ENCODE measurements around the gene RTRAF. TPM values are rescaled to one million over a fixed set of nuclear protein-coding genes. Genes with fewer than 3 reads are reported as not detected.

Gene RTRAF
- total and polyA plus RNA-seq, 4 donors: 21.6 to 119 (median 66.6) TPM

- Histone ChIP-seq H3K27me3 (ENCODE audit: control insufficient read depth in 4 of 4, insufficient read depth in 4 of 4, low read length in 3 of 4) (no peaks in the 10 kb centered on the region), H3K36me3 (ENCODE audit: control insufficient read depth in 4 of 4, insufficient read depth in 3 of 4, low read depth in 1 of 4, low read length in 3 of 4) (no peaks in the 10 kb centered on the region), H3K4me3 (ENCODE audit: low read depth in 1 of 3, low read length in 3 of 3) (no peak overlapping the region), H3K9ac (ENCODE audit: low read depth in 1 of 2, low read length in 2 of 2) (no peak overlapping the region), H3K27ac (ENCODE audit: low read depth in 1 of 2, low read length in 2 of 2) (no peak overlapping the region), H3K9me3 (ENCODE audit: control insufficient read depth in 4 of 4, low read length in 3 of 4) (peaks cover 0 to 4% (median 0%) of the 10 kb centered on the region in 4 donors), H3K4me1 (ENCODE audit: control insufficient read depth in 4 of 4, insufficient read depth in 4 of 4, low read length in 3 of 4) (no peaks in the 10 kb centered on the region)
- no peak for DNase-seq (ENCODE audit: low spot score)
- 67% methylated on average over 8 of the region's 8 CpGs for WGBS
- TF ChIP-seq HNF4G (IDR thresholded peaks at IDR 0.05): no peak
- TF ChIP-seq, protein P1, sequence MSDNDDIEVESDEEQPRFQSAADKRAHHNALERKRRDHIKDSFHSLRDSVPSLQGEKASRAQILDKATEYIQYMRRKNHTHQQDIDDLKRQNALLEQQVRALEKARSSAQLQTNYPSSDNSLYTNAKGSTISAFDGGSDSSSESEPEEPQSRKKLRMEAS (IDR thresholded peaks at IDR 0.05): no peak
- TF ChIP-seq FOXA2 (IDR thresholded peaks at IDR 0.05): no peak
- TF ChIP-seq RXRA (IDR thresholded peaks at IDR 0.05): no peak
- no peak for TF ChIP-seq GABPA (IDR thresholded peaks at IDR 0.05 in 1 of 2, conservative IDR thresholded peaks at IDR 0.05 in 1 of 2)
- TF ChIP-seq, protein P2, sequence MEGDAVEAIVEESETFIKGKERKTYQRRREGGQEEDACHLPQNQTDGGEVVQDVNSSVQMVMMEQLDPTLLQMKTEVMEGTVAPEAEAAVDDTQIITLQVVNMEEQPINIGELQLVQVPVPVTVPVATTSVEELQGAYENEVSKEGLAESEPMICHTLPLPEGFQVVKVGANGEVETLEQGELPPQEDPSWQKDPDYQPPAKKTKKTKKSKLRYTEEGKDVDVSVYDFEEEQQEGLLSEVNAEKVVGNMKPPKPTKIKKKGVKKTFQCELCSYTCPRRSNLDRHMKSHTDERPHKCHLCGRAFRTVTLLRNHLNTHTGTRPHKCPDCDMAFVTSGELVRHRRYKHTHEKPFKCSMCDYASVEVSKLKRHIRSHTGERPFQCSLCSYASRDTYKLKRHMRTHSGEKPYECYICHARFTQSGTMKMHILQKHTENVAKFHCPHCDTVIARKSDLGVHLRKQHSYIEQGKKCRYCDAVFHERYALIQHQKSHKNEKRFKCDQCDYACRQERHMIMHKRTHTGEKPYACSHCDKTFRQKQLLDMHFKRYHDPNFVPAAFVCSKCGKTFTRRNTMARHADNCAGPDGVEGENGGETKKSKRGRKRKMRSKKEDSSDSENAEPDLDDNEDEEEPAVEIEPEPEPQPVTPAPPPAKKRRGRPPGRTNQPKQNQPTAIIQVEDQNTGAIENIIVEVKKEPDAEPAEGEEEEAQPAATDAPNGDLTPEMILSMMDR (IDR thresholded peaks at IDR 0.05; ENCODE audit: low read depth, low read length, missing input control): no peak
- TF ChIP-seq NR2F2 (IDR thresholded peaks at IDR 0.05): no peak
- TF ChIP-seq, protein P3, sequence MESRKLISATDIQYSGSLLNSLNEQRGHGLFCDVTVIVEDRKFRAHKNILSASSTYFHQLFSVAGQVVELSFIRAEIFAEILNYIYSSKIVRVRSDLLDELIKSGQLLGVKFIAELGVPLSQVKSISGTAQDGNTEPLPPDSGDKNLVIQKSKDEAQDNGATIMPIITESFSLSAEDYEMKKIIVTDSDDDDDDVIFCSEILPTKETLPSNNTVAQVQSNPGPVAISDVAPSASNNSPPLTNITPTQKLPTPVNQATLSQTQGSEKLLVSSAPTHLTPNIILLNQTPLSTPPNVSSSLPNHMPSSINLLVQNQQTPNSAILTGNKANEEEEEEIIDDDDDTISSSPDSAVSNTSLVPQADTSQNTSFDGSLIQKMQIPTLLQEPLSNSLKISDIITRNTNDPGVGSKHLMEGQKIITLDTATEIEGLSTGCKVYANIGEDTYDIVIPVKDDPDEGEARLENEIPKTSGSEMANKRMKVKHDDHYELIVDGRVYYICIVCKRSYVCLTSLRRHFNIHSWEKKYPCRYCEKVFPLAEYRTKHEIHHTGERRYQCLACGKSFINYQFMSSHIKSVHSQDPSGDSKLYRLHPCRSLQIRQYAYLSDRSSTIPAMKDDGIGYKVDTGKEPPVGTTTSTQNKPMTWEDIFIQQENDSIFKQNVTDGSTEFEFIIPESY (IDR thresholded peaks at IDR 0.05): no peak
- TF ChIP-seq HNF4A (conservative IDR thresholded peaks at IDR 0.05): no peak
- TF ChIP-seq, protein P4, sequence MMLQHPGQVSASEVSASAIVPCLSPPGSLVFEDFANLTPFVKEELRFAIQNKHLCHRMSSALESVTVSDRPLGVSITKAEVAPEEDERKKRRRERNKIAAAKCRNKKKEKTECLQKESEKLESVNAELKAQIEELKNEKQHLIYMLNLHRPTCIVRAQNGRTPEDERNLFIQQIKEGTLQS (IDR thresholded peaks at IDR 0.05): no peak
- no peak for TF ChIP-seq EGR1 (IDR thresholded peaks at IDR 0.05; ENCODE audit: low read depth in 2 of 2)
- TF ChIP-seq TAF1 (conservative IDR thresholded peaks at IDR 0.05): no peak
- no peak for TF ChIP-seq JUND (IDR thresholded peaks at IDR 0.05)
- TF ChIP-seq YY1 (IDR thresholded peaks at IDR 0.05): no peak
These were observed 53.3 kb downstream of the RTRAF start for GRCh38 chr14:52042371-52043289.

- Histone ChIP-seq H3K9ac (ENCODE audit: low read depth in 1 of 2, low read length in 2 of 2) (no peak overlapping the region), H3K4me3 (ENCODE audit: low read depth in 1 of 3, low read length in 3 of 3) (no peak overlapping the region), H3K36me3 (ENCODE audit: control insufficient read depth in 4 of 4, insufficient read depth in 3 of 4, low read depth in 1 of 4, low read length in 3 of 4) (no peaks in the 10 kb centered on the region), H3K27ac (ENCODE audit: low read depth in 1 of 2, low read length in 2 of 2) (no peak overlapping the region), H3K4me1 (ENCODE audit: control insufficient read depth in 4 of 4, insufficient read depth in 4 of 4, low read length in 3 of 4) (no peaks in the 10 kb centered on the region), H3K9me3 (ENCODE audit: control insufficient read depth in 4 of 4, low read length in 3 of 4) (no peaks in the 10 kb centered on the region), H3K27me3 (ENCODE audit: control insufficient read depth in 4 of 4, insufficient read depth in 4 of 4, low read length in 3 of 4) (no peaks in the 10 kb centered on the region)
- no peak for DNase-seq (ENCODE audit: low spot score)
- 33% methylated on average over 5 of the region's 5 CpGs for WGBS
- TF ChIP-seq, protein P2 (IDR thresholded peaks at IDR 0.05; ENCODE audit: low read depth, low read length, missing input control): peak; percentile 24
- no peak for TF ChIP-seq TAF1 (conservative IDR thresholded peaks at IDR 0.05)
- peak in 1 of 2 donors; percentile 49 for TF ChIP-seq RAD21 (IDR thresholded peaks at IDR 0.05)
These were observed 54.3 kb downstream of the RTRAF start for GRCh38 chr14:52043690-52044089.
